IMR-90 (cell line): ENCODE results near the gene ARRDC5. TPM values are rescaled to one million over a fixed set of nuclear protein-coding genes. Genes with fewer than 3 reads are reported as not detected.
"Not testable (repeated sequence)": the region's sequence is repeated elsewhere in the genome, so short reads cannot be mapped to it uniquely, and the experiment has no call there.

ENCODE experiments used
- ATAC-seq: fragments of 200-7000 bp; cut with Tn5 transposase; 2 replicates; pipeline ENCODE4 v1.9.1; 2020; ENCODE audit warnings: low read depth, mild to moderate bottlenecking, moderate library complexity
- BruUV-seq: library from RNA; stranded (reverse); fragments of 400-500 nt; replicated peaks from 2 replicates; lab custom pipeline; 2021; lab: Mats Ljungman, UMichigan
- CTCF ChIA-PET: fragments of 300-600 bp; formaldehyde crosslinking; extraction: SDS; loops from one replicate; lab custom pipeline; 2021; ENCODE audit warnings: antibody characterized with exemption; lab: Yijun Ruan, JAX
- POLR2A ChIA-PET: fragments of 300-600 bp; sonication (Branson Sonifier 250); formaldehyde crosslinking; loops from one replicate; lab custom pipeline; 2022; ENCODE audit warnings: antibody characterized with exemption; ENCODE audit not compliant: unreplicated experiment; lab: Charles Lee
- DNase-seq: peaks from one replicate; pipeline ENCODE4 v3.0.0; 2013
- H2AFZ ChIP-seq: replicated peaks from 2 replicates; pipeline ENCODE3; 2013; ENCODE audit warnings: low read length, mild to moderate bottlenecking; ENCODE audit not compliant: poor library complexity
- H2AK5ac ChIP-seq: 2 replicates; pipeline ENCODE4 v1.6.1; 2013; ENCODE audit warnings: low read depth, low read length, inconsistent platforms
- H2AK9ac ChIP-seq: replicated peaks from 2 replicates; pipeline ENCODE3; 2013; ENCODE audit warnings: mild to moderate bottlenecking, low read depth, low read length, moderate library complexity; ENCODE audit not compliant: poor library complexity
- H2BK120ac ChIP-seq: 2 replicates; pipeline ENCODE4 v1.6.1; 2013; ENCODE audit warnings: low read depth, low read length, inconsistent platforms
- H2BK15ac ChIP-seq: 3 replicates; pipeline ENCODE4 v1.6.1; 2013; ENCODE audit warnings: low read depth, low read length, inconsistent platforms
- H2BK20ac ChIP-seq: 2 replicates; pipeline ENCODE4 v1.6.1; 2013; ENCODE audit warnings: low read depth, mild to moderate bottlenecking, inconsistent platforms, low read length, moderate library complexity
- H2BK5ac ChIP-seq: 2 replicates; pipeline ENCODE4 v1.6.1; 2013; ENCODE audit warnings: mild to moderate bottlenecking, low read depth, low read length, inconsistent platforms; ENCODE audit not compliant: poor library complexity, severe bottlenecking
- H3K14ac ChIP-seq: replicated peaks from 2 replicates; pipeline ENCODE4 v1.6.1; 2013; ENCODE audit warnings: low read depth, low read length, inconsistent platforms
- H3K18ac ChIP-seq: 2 replicates; pipeline ENCODE4 v1.6.1; 2013; ENCODE audit warnings: low read depth, low read length, control low read depth
- H3K23ac ChIP-seq: 2 replicates; pipeline ENCODE4 v1.6.1; 2013; ENCODE audit warnings: low read depth, low read length, inconsistent platforms
- H3K27ac ChIP-seq: 2 replicates; pipeline ENCODE4 v1.5.1; 2013; ENCODE audit warnings: mild to moderate bottlenecking, control low read depth, low read length; ENCODE audit not compliant: insufficient read depth
- H3K27me3 ChIP-seq: 2 replicates; pipeline ENCODE4 v1.6.1; 2013; ENCODE audit warnings: low read length; ENCODE audit not compliant: control insufficient read depth, insufficient read depth
- H3K36me3 ChIP-seq: 2 replicates; pipeline ENCODE4 v1.6.1; 2013; ENCODE audit warnings: low read length, mixed read lengths; ENCODE audit not compliant: control insufficient read depth, insufficient read depth
- H3K4ac ChIP-seq: 2 replicates; pipeline ENCODE4 v1.6.1; 2013; ENCODE audit warnings: low read depth, low read length, inconsistent platforms
- H3K4me1 ChIP-seq: 2 replicates; pipeline ENCODE4 v1.6.1; 2013; ENCODE audit warnings: low read length, mixed read lengths; ENCODE audit not compliant: control insufficient read depth, insufficient read depth
- H3K4me2 ChIP-seq: 2 replicates; pipeline ENCODE4 v1.6.1; 2013; ENCODE audit warnings: low read depth, mild to moderate bottlenecking, control low read depth, low read length, moderate library complexity
- H3K4me3 ChIP-seq: 2 replicates; pipeline ENCODE4 v1.5.1; 2013; ENCODE audit warnings: low read depth, mild to moderate bottlenecking, control low read depth, low read length, moderate library complexity; ENCODE audit not compliant: insufficient read depth
- H3K56ac ChIP-seq: 2 replicates; pipeline ENCODE4 v1.6.1; 2013; ENCODE audit warnings: low read length, inconsistent platforms; ENCODE audit not compliant: insufficient read depth; ENCODE audit errors: extremely low read depth
- H3K79me1 ChIP-seq, 2 experiments: 2 replicates each; pipeline ENCODE4 v1.6.1; 2013; ENCODE audit warnings: low read length in 2 of 2, inconsistent platforms in 1 of 2, low read depth in 1 of 2
- H3K9ac ChIP-seq: 2 replicates; pipeline ENCODE4 v1.6.1; 2013; ENCODE audit warnings: low read depth, low read length, control low read depth
- H3K9me1 ChIP-seq: 2 replicates; pipeline ENCODE4 v1.6.1; 2013; ENCODE audit warnings: low read length, inconsistent platforms; ENCODE audit not compliant: insufficient read depth
- H3K9me3 ChIP-seq: 2 replicates; pipeline ENCODE4 v1.6.1; 2013; ENCODE audit warnings: low read length; ENCODE audit not compliant: control insufficient read depth, insufficient read depth
- H4K20me1 ChIP-seq: 2 replicates; pipeline ENCODE4 v1.6.1; 2013; ENCODE audit warnings: low read length, inconsistent platforms; ENCODE audit not compliant: insufficient read depth
- H4K5ac ChIP-seq: 2 replicates; pipeline ENCODE4 v1.6.1; 2013; ENCODE audit warnings: mild to moderate bottlenecking, low read depth, low read length, control low read depth
- H4K8ac ChIP-seq, 2 experiments: 2 replicates each; pipeline ENCODE4 v1.6.1; 2013; ENCODE audit warnings: low read depth in 2 of 2, low read length in 2 of 2, control low read depth in 1 of 2, inconsistent platforms in 1 of 2
- H4K91ac ChIP-seq: 2 replicates; pipeline ENCODE4 v1.6.1; 2013; ENCODE audit warnings: low read depth, low read length, inconsistent platforms; ENCODE audit not compliant: insufficient read depth
- WGBS, 2 experiments: methylation state at CpG; one replicate each; pipeline versions ENCODE4 v1.1.5 to v1.1.7; 2013; ENCODE audit warnings: missing lambda C conversion rate in 2 of 2; ENCODE audit not compliant: insufficient read length in 1 of 2; ENCODE audit errors: extremely low coverage in 2 of 2; 5-methylcytosine and 5-hydroxymethylcytosine counted together
- dilution Hi-C: fragments of 300-500 bp; cut with HindIII; formaldehyde crosslinking; loops from one replicate; pipeline ENCODE4 v1.14.3; 2018; ENCODE audit warnings: low sequenced_read_pairs; ENCODE audit not compliant: unreplicated experiment
- in situ Hi-C: fragments of 300-500 bp; cut with MboI; formaldehyde crosslinking; loops from 3 replicates; pipeline ENCODE4 v1.14.3; 2019; ENCODE audit warnings: low sequenced_read_pairs, inconsistent platforms, mixed read lengths
- intact Hi-C: fragments of 100-400 bp; cut with micrococcal nuclease; formaldehyde crosslinking; loops from 2 replicates; pipeline ENCODE4 v1.10.0; 2022
- polyA plus RNA-seq, 3 experiments: library from polyadenylated mRNA; depleted of rRNA; stranded (reverse); fragments of >200 nt; gene quantifications; 2 replicates each; pipeline ENCODE4 v1.2.3, GENCODE V29; 2012; ENCODE audit warnings: low replicate concordance in 1 of 3
- total RNA-seq: library from RNA; depleted of rRNA; stranded (reverse); fragments of >200 nt; gene quantifications from 2 replicates; pipeline ENCODE4 v1.2.3, GENCODE V29; 2012

Gene ARRDC5
- total and polyA plus RNA-seq, 2 of the 4 experiments (the other 2 are of a cell fraction), result not detected

DNA sequence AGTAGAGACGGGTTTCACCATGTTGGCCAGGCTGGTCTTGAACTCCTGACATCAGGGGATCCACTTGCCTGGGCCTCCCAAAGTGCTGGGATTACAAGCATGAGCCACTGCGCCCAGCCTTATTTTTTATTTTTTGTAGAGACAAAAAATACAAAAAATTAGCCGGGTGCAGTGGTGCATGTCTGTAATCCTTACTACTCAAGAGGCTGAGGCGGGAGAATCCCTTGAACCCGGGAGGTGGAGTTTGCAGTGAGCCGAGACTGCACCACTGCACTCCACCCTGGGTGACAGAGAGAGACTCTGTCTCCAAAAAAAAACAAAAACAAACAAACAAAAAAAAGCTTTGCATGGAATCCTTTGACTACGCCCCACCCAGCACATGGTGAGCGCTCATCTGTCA lies 49.2 kb downstream of the ARRDC5 start:
- H3K56ac ChIP-seq, intact Hi-C loops, dilution Hi-C loops, H3K4me1 ChIP-seq, H3K14ac ChIP-seq, H4K91ac ChIP-seq, H3K4me2 ChIP-seq, POLR2A ChIA-PET, H3K9me1 ChIP-seq, H3K27me3 ChIP-seq, H3K4me3 ChIP-seq, H3K18ac ChIP-seq, H4K5ac ChIP-seq, H3K27ac ChIP-seq, H3K9me3 ChIP-seq, H3K23ac ChIP-seq, H2BK20ac ChIP-seq, H2BK120ac ChIP-seq, H3K4ac ChIP-seq, H4K8ac ChIP-seq, H3K9ac ChIP-seq, H2AK5ac ChIP-seq, H2BK5ac ChIP-seq, DNase-seq, ATAC-seq, BruUV-seq, in situ Hi-C loops, H2BK15ac ChIP-seq, H2AFZ ChIP-seq, H2AK9ac ChIP-seq: not testable (repeated sequence)
- Histone ChIP-seq H3K79me1 (peaks cover 13 to 33% of the 10 kb centered on the region in 2 experiments; a peak in 2 of 4 replicates), H4K20me1 (peaks cover 13% of the 10 kb centered on the region; the same call in 1 of the 2 replicates), H3K36me3 (peaks cover 60% of the 10 kb centered on the region)
- 89% methylated on average over 3 of the region's 8 CpGs; no CpG with 5 or more reads in 1 of the 2 experiments for WGBS, 2 experiments
- CTCF ChIA-PET, result interaction anchor here (0.7 kb wide), 1 partner anchor 44 kb away, joined by 3 read pairs; no protein-coding TSS in a partner anchor
